Vagina (tissue), 2 donors: Measurements from ENCODE around the gene CCDC81.

Source experiments
- POLR2A ChIP-seq, 2 donors: fragments of 450-650 bp; IDR thresholded peaks; one replicate each; pipeline ENCODE4 v1.6.1; 2017; ENCODE audit warnings: antibody characterized with exemption in 2 of 2, mild to moderate bottlenecking in 2 of 2, moderate library complexity in 2 of 2
- POLR2AphosphoS5 ChIP-seq, 2 donors: sonication (generic); formaldehyde crosslinking; IDR thresholded peaks; one replicate each; pipeline ENCODE4 v1.9.0; 2017; ENCODE audit warnings: antibody characterized with exemption in 2 of 2, mild to moderate bottlenecking in 2 of 2, low read depth in 1 of 2; ENCODE audit not compliant: insufficient read depth in 1 of 2
- TF ChIP-seq, protein P1 (sequence below), 3 experiments: fragments of 450-650 bp in 2 of 3; fragments of 200-600 bp in 1 of 3; sonication (generic) in 1 of 3; IDR thresholded peaks; one replicate each; pipeline ENCODE4 v1.5.1; 2017 to 2019; ENCODE audit warnings: antibody characterized with exemption in 3 of 3, mild to moderate bottlenecking in 2 of 3, moderate library complexity in 2 of 3

DNA sequence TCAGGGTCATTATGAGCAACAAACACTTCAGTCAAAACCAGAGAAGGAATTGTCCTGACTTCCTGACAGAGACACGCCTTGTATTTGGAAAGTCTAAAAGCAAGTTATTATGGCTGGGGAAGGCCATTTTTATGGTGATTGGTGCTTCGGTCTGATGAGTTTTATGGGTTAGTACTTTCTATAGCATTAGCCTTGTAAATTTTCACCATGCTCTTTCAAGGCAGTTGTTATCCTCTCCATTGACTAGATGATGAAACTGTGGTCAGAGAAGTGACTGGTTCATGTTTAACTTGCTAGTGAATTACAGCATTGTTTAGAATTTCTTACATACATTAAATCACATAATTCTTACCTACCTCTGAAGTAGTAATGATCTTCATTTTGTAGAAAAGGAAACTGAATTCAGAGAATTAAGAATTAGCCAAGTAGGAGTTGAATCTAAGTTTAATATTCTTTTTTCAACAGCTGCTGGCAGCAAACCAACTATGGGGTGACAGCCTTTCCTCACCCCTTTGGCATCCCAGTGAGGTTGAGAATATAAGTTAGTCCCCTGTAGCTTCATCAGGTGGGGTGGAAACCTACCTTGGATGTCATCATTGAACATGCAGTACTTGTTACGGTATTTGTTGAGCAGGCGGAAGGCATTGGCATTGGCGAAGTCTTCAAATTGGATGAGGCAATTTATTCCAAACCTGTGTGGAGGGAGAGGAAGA is 90.0 kb downstream of the CCDC81 start:
- TF ChIP-seq, protein P1, sequence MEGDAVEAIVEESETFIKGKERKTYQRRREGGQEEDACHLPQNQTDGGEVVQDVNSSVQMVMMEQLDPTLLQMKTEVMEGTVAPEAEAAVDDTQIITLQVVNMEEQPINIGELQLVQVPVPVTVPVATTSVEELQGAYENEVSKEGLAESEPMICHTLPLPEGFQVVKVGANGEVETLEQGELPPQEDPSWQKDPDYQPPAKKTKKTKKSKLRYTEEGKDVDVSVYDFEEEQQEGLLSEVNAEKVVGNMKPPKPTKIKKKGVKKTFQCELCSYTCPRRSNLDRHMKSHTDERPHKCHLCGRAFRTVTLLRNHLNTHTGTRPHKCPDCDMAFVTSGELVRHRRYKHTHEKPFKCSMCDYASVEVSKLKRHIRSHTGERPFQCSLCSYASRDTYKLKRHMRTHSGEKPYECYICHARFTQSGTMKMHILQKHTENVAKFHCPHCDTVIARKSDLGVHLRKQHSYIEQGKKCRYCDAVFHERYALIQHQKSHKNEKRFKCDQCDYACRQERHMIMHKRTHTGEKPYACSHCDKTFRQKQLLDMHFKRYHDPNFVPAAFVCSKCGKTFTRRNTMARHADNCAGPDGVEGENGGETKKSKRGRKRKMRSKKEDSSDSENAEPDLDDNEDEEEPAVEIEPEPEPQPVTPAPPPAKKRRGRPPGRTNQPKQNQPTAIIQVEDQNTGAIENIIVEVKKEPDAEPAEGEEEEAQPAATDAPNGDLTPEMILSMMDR (IDR thresholded peaks at IDR 0.05): no peak
- TF ChIP-seq POLR2A (IDR thresholded peaks at IDR 0.05): no peak
- TF ChIP-seq POLR2AphosphoS5 (IDR thresholded peaks at IDR 0.05; ENCODE audit: insufficient read depth in 1 of 2, low read depth in 1 of 2): no peak
